Spleen (tissue), 11 donors: ENCODE results near the gene DNAH11. TPM values are rescaled to one million over a fixed set of nuclear protein-coding genes. Genes with fewer than 3 reads are reported as not detected.
"Not testable (repeated sequence)": the region's sequence is repeated elsewhere in the genome, so short reads cannot be mapped to it uniquely, and the experiment has no call there.

ENCODE experiments used
- DNase-seq: peaks from one replicate; pipeline ENCODE4 v3.0.0-alpha.2; 2020
- H3K27ac ChIP-seq, 8 donors: fragments of 200-600 bp; sonication (generic) in 7 of 8; 1 replicate in 4 of 8; 2 replicates in 4 of 8; pipeline versions ENCODE4 v1.5.0 to v1.8.0; 2016 to 2021; ENCODE audit warnings: inconsistent platforms in 4 of 8, mild to moderate bottlenecking in 4 of 8, moderate library complexity in 1 of 8
- H3K27me3 ChIP-seq, 7 donors: fragments of 200-600 bp; sonication (generic) in 6 of 7; replicated peaks in 1 of 7; 1 replicate in 4 of 7; 2 replicates in 3 of 7; pipeline versions ENCODE4 v1.5.0 to v1.8.0; 2016 to 2021; ENCODE audit warnings: inconsistent platforms in 3 of 7, mild to moderate bottlenecking in 1 of 7
- H3K36me3 ChIP-seq, 6 donors: fragments of 200-600 bp; sonication (generic) in 5 of 6; 1 replicate in 4 of 6; 2 replicates in 2 of 6; pipeline versions ENCODE4 v1.5.0 to v1.8.0; 2016 to 2021; ENCODE audit warnings: inconsistent platforms in 2 of 6
- H3K4me1 ChIP-seq, 6 donors: fragments of 200-600 bp; sonication (generic) in 5 of 6; 1 replicate in 3 of 6; 2 replicates in 3 of 6; pipeline versions ENCODE4 v1.5.0 to v1.8.0; 2016 to 2021; ENCODE audit warnings: inconsistent platforms in 3 of 6
- H3K4me3 ChIP-seq, 8 donors: fragments of 200-600 bp; sonication (generic) in 7 of 8; 1 replicate in 4 of 8; 2 replicates in 4 of 8; pipeline versions ENCODE4 v1.5.0 to v1.8.0; 2016 to 2021; ENCODE audit warnings: inconsistent platforms in 4 of 8, mild to moderate bottlenecking in 4 of 8, moderate library complexity in 2 of 8
- H3K9me3 ChIP-seq, 8 donors: fragments of 200-600 bp; sonication (generic) in 7 of 8; 1 replicate in 4 of 8; 2 replicates in 4 of 8; pipeline versions ENCODE4 v1.5.0 to v1.8.0; 2016 to 2021; ENCODE audit warnings: inconsistent platforms in 4 of 8
- POLR2A ChIP-seq, 3 donors: fragments of 450-650 bp; IDR thresholded peaks; one replicate each; pipeline ENCODE4 v1.5.1; 2017; ENCODE audit warnings: antibody characterized with exemption in 3 of 3, mild to moderate bottlenecking in 1 of 3
- POLR2AphosphoS5 ChIP-seq, 3 donors: sonication (generic); formaldehyde crosslinking; IDR thresholded peaks; one replicate each; pipeline ENCODE4 v1.5.1; 2017; ENCODE audit warnings: antibody characterized with exemption in 3 of 3
- WGBS, 5 donors: extraction: QIAGEN DNeasy Blood & Tissue Kit in 3 of 5; methylation state at CpG; one replicate each; pipeline versions ENCODE4 v1.1.5 to v1.1.7; 2013 to 2018; 5-methylcytosine and 5-hydroxymethylcytosine counted together
- intact Hi-C: fragments of 100-400 bp; cut with DNase I; formaldehyde crosslinking; loops from one replicate; pipeline ENCODE4 v1.15.0; 2023; ENCODE audit warnings: low total_unique reads
- polyA plus RNA-seq, 3 donors: library from polyadenylated mRNA; stranded (reverse); fragments of 200-250 nt; gene quantifications; one replicate each; pipeline ENCODE4 v1.2.1, GENCODE V29; 2013
- total RNA-seq, 7 donors: library from RNA; depleted of rRNA in 3 of 7; stranded (reverse); fragments of >200 nt in 3 of 7; fragmentation: NEBNext Ultra II Directional in 4 of 7; extraction: Animal tissue kit (Norgen Biotek cat#: 25700) in 4 of 7; gene quantifications; one replicate each; pipeline versions ENCODE4 v1.1.0 to v1.2.1, GENCODE V29; 2016 to 2021
- TF ChIP-seq, protein P1 (sequence below), 11 experiments: fragments of 200-600 bp in 7 of 11; fragments of 450-650 bp in 4 of 11; sonication (generic) in 4 of 11; IDR thresholded peaks in 8 of 11; conservative IDR thresholded peaks in 3 of 11; 1 replicate in 7 of 11; 2 replicates in 4 of 11; pipeline versions ENCODE4 v1.4.0 to v1.8.0; 2016 to 2021; ENCODE audit warnings: antibody characterized with exemption in 11 of 11, inconsistent platforms in 4 of 11, mild to moderate bottlenecking in 1 of 11
- donor health status: healthy with polysubstance abuse.
- donor health status: DM: no; HTN: no; CAD: no; lungs with moderate emphysema.
- donor health status: DM: no; HTN: no; CAD: no.
- donor health status: Bipolar disorder and iron deficiency.
- donor health status: healthy.
- donor health status: DM: no; HTN: no; CAD: no.
- donor health status: DM: yes; HTN: yes; CAD: no.

The DNAH11 gene
- total and polyA plus RNA-seq, 10 donors = 0.28 to 2.1 (median 0.88) TPM

GRCh38 chr7:21690705-21691104 is 147.9 kb downstream of the DNAH11 start:
- Histone ChIP-seq H3K9me3 (no peaks in the 10 kb centered on the region), H3K4me1 (no peaks in the 10 kb centered on the region), H3K27me3 (peaks cover 0 to 3% (median 0%) of the 10 kb centered on the region in 7 donors), H3K4me3 (no peak overlapping the region), H3K36me3 (no peaks in the 10 kb centered on the region), H3K27ac (no peak overlapping the region)
- DNase-seq = no peak
- TF ChIP-seq, protein P1, sequence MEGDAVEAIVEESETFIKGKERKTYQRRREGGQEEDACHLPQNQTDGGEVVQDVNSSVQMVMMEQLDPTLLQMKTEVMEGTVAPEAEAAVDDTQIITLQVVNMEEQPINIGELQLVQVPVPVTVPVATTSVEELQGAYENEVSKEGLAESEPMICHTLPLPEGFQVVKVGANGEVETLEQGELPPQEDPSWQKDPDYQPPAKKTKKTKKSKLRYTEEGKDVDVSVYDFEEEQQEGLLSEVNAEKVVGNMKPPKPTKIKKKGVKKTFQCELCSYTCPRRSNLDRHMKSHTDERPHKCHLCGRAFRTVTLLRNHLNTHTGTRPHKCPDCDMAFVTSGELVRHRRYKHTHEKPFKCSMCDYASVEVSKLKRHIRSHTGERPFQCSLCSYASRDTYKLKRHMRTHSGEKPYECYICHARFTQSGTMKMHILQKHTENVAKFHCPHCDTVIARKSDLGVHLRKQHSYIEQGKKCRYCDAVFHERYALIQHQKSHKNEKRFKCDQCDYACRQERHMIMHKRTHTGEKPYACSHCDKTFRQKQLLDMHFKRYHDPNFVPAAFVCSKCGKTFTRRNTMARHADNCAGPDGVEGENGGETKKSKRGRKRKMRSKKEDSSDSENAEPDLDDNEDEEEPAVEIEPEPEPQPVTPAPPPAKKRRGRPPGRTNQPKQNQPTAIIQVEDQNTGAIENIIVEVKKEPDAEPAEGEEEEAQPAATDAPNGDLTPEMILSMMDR (IDR thresholded peaks at IDR 0.05 in 8 of 11, conservative IDR thresholded peaks at IDR 0.05 in 3 of 11) = no peak
- TF ChIP-seq POLR2AphosphoS5 (IDR thresholded peaks at IDR 0.05) (no peak), POLR2A (IDR thresholded peaks at IDR 0.05) (no peak)
- WGBS, 5 donors = 73 to 82% (median 81%) methylated on average over 5 of the region's 5 CpGs
- intact Hi-C loops = no loop called here

DNA sequence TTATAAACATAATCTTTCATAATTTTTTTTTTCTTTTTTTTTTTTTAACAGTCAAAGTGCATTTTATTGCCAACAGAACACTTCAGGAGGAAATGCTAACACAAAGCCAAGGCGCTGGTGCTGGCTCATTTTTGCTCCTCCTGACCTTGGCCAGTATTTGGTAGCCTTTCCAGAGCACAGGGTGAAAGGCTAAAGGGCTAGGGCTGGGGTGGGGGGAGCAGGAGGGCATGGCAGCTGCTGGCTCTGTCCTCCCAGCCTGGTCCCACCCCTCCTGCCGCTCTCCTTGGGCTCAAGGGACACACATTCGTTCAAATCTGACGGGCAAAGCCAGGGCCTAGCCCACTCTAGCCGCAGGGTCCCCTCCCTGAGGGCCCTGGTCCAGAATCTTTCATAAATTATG is 148.3 kb downstream of the DNAH11 start:
- H3K4me3 ChIP-seq, H3K9me3 ChIP-seq, H3K36me3 ChIP-seq, intact Hi-C loops, H3K4me1 ChIP-seq, H3K27ac ChIP-seq, DNase-seq, H3K27me3 ChIP-seq: not testable (repeated sequence)
- WGBS, 5 donors = 69 to 89% (median 75%) methylated on average over 3 to 5 of the region's 5 CpGs

- H3K27ac ChIP-seq, DNase-seq, H3K9me3 ChIP-seq, intact Hi-C loops, H3K27me3 ChIP-seq, H3K4me3 ChIP-seq, H3K36me3 ChIP-seq, H3K4me1 ChIP-seq: not testable (repeated sequence)
- 71 to 83% (median 76%) methylated on average over 1 of the region's 1 CpG for WGBS, 5 donors
Observed at GRCh38 chr7:21700587-21700986, 157.7 kb downstream of the DNAH11 start.

DNA sequence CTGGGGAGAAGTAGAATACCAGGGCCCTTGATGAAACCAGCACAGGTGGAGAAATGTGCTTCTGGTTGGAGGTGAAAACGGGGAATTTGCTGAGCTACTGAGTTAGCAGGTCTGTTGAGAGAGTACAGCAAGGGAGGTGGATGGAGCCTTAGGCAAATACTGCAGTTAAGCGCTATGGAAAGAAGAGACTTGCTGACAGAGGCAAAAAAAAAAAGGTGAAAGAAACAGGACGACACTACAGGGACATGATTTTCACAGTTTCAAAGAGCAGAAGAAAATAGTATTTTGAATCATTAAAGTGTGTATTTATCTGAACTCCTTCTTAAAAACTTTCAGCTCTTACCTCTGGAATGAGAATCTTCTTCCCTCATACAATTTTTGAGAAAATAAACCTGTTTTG is 159.5 kb downstream of the DNAH11 start:
- Histone ChIP-seq H3K4me3 (no peak overlapping the region), H3K36me3 (no peaks in the 10 kb centered on the region), H3K9me3 (peaks cover 0 to 8% (median 3%) of the 10 kb centered on the region in 8 donors), H3K27ac (no peak overlapping the region), H3K27me3 (peaks cover 0 to 4% (median 0%) of the 10 kb centered on the region in 7 donors), H3K4me1 (no peaks in the 10 kb centered on the region)
- DNase-seq = no peak
- TF ChIP-seq POLR2AphosphoS5 (IDR thresholded peaks at IDR 0.05) (no peak), POLR2A (IDR thresholded peaks at IDR 0.05) (no peak)
- TF ChIP-seq, protein P1 (IDR thresholded peaks at IDR 0.05 in 8 of 11, conservative IDR thresholded peaks at IDR 0.05 in 3 of 11) = no peak
- intact Hi-C loops = no loop called here
- 55 to 89% (median 86%) methylated on average over 3 of the region's 3 CpGs for WGBS, 5 donors

DNA sequence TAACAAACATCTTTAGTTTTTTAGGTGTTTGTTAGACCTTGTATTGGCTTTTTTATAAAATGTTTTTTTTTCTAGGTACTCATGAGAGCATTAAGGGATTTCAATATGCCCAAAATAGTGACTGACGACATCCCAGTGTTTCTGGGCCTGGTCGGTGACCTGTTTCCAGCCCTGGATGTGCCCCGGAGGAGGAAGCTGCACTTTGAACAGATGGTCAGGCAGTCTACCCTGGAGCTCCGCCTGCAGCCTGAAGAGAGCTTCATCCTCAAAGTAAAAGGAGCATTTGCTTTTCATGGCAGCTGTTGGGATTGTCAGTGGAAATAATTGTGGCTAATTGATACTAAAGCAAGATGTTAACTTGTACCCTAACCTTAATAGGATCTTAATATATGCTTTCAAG is 161.5 kb downstream of the DNAH11 start:
- DNase-seq = no peak
- no peaks in the 10 kb centered on the region for H3K36me3 ChIP-seq
- H3K27ac ChIP-seq = no peak overlapping the region
- no peak overlapping the region for H3K4me3 ChIP-seq
- 49 to 67% (median 66%) methylated on average over 4 of the region's 4 CpGs for WGBS, 5 donors
- peaks cover 0 to 8% (median 3%) of the 10 kb centered on the region in 8 donors for H3K9me3 ChIP-seq
- intact Hi-C loops = no loop called here
- peaks cover 0 to 4% (median 0%) of the 10 kb centered on the region in 7 donors for H3K27me3 ChIP-seq
- TF ChIP-seq POLR2AphosphoS5 (IDR thresholded peaks at IDR 0.05) (no peak), POLR2A (IDR thresholded peaks at IDR 0.05) (no peak)
- TF ChIP-seq, protein P1 (IDR thresholded peaks at IDR 0.05 in 8 of 11, conservative IDR thresholded peaks at IDR 0.05 in 3 of 11) = no peak
- H3K4me1 ChIP-seq = no peaks in the 10 kb centered on the region
